Stimulated activated CD8-positive, alpha-beta memory T cell treated with anti-CD3 and anti-CD28 coated beads, Interleukin-12 subunit alpha, Interleukin-12 subunit beta, amount 100 ng/mL, for 1 hour (primary cell): ENCODE measurements around the gene PYGM.

Experiments used
- DNase-seq: peaks from one replicate; pipeline ENCODE4 v3.0.0-alpha.2; 2020; ENCODE audit warnings: low read depth

Gene PYGM

GRCh38 chr11:64767344-64768299, 7.8 kb upstream of the PYGM start:
- DNase-seq: peak; percentile 78

DNA sequence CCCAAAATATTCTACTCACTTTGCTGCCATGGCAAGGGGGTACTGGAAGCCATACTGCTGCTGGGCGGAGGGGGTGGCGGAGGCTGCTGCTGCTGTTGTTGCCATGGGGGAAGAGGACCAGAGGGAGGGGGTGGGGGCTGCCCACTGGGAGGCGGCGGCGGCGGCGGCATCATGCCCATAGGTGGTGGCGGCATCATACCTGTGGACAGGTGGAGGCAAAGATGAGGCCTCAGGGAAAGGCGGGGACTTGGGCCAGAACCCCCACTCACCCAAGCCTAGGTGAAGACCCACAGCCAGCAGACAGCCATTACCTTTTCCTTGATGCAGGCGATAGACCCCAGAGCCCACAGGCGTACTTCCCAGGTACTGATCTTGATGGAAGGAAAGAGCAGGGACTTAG, 7.1 kb upstream of the PYGM start:
- no peak for DNase-seq

GRCh38 chr11:64765851-64766665, 6.3 kb upstream of the PYGM start:
- no peak for DNase-seq

DNA sequence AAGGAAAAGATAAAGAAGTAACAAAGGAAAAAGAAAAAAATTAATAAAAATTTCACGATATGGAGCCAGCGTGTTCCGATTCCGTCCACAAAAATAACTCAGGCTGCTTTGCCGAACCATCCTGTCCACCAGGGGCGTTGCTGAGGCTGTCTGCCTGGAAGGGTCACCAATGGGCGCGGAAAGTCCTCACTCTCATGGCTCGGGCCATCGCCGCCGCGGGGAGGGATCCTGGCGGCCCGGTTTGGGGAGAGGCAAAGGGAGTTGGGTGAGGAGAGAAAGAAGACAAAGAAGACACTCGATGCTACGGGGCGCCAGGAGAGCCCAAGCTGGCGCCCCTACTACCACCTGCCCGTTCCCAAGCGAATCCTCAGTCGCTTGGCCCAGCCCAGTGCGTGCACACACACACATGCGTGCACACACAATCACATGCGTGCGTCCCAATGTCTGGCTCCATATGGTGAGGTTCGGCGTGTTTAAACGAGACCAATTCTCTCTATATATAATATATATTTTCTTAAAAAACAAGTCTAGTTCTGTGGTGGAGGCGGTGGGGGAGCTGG, 5.6 kb upstream of the PYGM start:
- no peak for DNase-seq

DNA sequence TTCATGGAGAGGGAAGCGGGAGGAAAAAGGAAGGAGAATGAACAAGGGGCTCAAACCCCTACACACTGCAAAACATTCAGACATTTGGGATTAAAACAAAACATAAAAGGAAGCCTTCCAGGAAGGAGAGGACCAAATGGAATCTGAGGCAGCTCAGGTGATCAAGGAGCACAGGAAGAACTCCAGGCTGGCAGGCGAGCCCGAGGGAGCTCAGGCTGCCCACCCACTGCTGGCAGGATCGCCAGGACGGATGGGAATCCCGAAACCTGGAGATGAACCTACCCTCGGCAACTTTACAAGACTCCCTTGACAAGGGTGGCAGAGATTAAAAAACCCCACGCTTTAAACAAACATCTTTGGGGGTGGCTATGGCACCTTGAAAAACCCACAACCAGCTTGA, 5.0 kb upstream of the PYGM start:
- no peak for DNase-seq

GRCh38 chr11:64764040-64764611, 4.4 kb upstream of the PYGM start:
- DNase-seq: no peak

- DNase-seq: no peak
Measured at GRCh38 chr11:64763526-64764039, 3.8 kb upstream of the PYGM start.

- no peak for DNase-seq
Measured at GRCh38 chr11:64762674-64763525, 3.1 kb upstream of the PYGM start.

GRCh38 chr11:64762277-64762673, 2.5 kb upstream of the PYGM start:
- no peak for DNase-seq

DNA sequence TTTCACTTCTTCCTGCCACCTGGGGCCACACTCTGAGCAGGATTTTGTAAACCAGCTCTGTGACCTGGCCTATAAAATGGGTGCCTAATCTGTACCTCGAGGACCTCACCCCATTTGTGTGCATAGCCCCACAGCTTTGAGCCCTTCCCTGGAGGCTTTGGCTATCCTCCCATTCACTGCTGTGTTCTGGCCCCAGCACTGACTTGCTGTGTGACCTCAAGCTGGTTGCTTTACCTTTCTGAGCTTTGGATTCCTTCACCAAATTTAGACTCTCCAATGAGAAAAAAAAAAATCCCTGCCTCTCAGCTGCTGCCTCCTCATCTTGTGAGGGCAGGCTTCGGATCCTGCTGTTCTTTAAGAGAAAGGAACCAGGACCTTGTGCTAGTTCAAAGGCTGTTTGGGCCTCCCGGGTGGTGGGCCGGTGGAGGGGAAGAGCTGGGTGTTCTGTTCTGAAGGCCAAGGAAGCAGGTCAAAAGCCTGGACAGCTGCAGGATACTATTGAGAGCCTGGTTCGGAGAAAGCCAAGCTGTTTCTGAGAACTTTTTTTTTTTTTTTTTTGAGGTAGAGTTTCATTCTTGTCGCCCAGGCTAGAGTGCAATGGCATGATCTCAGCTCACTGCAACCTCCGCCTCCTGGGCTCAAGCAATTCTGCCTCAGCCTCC, 1.1 kb upstream of the PYGM start:
- DNase-seq: no peak

GRCh38 chr11:64759131-64759721, 548 bp downstream of the PYGM start:
- DNase-seq: no peak

GRCh38 chr11:64758330-64759079, 1.3 kb downstream of the PYGM start:
- DNase-seq: no peak

- DNase-seq: no peak
Measured at GRCh38 chr11:64757549-64758329, 2.0 kb downstream of the PYGM start.

GRCh38 chr11:64755681-64756361, 4.0 kb downstream of the PYGM start:
- no peak for DNase-seq

- DNase-seq: no peak
Measured at GRCh38 chr11:64754919-64755662, 4.7 kb downstream of the PYGM start.

- no peak for DNase-seq
Measured at GRCh38 chr11:64754124-64754918, 5.5 kb downstream of the PYGM start.
